C4-2B (cell line): ENCODE data around the gene APOL3.
"Not testable (repeated sequence)": the region's sequence is repeated elsewhere in the genome, so short reads cannot be mapped to it uniquely, and the experiment has no call there.

Experiments
- H3K27ac ChIP-seq: fragments of 450-650 bp; 2 replicates; pipeline ENCODE4 v1.5.1; 2017
- ZFX ChIP-seq: fragments of 450-650 bp; IDR thresholded peaks from 2 replicates; pipeline ENCODE4 v1.6.1; 2017
- TF ChIP-seq, protein P1 (sequence below): fragments of 450-650 bp; conservative IDR thresholded peaks from 2 replicates; pipeline ENCODE4 v1.5.1; 2017; ENCODE audit warnings: mild to moderate bottlenecking

The APOL3 gene

DNA sequence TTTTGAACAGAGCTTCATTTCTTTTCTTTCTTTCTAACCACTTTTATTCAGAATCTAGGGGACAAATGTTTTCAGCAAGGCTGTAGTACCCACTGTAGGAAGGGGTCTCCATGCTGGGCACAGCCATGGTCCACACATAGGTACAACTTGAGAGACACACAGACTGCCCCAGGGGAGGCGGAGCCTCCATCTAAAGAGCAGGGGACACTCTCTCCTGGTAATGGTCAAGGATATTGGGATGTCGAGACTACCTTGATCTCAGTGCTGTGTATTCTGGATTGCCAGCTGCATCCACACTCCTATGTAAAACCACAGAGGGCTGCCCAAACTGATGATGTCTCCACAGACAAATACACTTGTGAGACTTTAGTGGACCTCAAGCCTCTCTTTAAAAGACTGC is 2.9 kb upstream of the APOL3 start:
- TF ChIP-seq, protein P1, sequence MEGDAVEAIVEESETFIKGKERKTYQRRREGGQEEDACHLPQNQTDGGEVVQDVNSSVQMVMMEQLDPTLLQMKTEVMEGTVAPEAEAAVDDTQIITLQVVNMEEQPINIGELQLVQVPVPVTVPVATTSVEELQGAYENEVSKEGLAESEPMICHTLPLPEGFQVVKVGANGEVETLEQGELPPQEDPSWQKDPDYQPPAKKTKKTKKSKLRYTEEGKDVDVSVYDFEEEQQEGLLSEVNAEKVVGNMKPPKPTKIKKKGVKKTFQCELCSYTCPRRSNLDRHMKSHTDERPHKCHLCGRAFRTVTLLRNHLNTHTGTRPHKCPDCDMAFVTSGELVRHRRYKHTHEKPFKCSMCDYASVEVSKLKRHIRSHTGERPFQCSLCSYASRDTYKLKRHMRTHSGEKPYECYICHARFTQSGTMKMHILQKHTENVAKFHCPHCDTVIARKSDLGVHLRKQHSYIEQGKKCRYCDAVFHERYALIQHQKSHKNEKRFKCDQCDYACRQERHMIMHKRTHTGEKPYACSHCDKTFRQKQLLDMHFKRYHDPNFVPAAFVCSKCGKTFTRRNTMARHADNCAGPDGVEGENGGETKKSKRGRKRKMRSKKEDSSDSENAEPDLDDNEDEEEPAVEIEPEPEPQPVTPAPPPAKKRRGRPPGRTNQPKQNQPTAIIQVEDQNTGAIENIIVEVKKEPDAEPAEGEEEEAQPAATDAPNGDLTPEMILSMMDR, result no peak
- no peak for TF ChIP-seq ZFX
- no peak overlapping the region for H3K27ac ChIP-seq

DNA sequence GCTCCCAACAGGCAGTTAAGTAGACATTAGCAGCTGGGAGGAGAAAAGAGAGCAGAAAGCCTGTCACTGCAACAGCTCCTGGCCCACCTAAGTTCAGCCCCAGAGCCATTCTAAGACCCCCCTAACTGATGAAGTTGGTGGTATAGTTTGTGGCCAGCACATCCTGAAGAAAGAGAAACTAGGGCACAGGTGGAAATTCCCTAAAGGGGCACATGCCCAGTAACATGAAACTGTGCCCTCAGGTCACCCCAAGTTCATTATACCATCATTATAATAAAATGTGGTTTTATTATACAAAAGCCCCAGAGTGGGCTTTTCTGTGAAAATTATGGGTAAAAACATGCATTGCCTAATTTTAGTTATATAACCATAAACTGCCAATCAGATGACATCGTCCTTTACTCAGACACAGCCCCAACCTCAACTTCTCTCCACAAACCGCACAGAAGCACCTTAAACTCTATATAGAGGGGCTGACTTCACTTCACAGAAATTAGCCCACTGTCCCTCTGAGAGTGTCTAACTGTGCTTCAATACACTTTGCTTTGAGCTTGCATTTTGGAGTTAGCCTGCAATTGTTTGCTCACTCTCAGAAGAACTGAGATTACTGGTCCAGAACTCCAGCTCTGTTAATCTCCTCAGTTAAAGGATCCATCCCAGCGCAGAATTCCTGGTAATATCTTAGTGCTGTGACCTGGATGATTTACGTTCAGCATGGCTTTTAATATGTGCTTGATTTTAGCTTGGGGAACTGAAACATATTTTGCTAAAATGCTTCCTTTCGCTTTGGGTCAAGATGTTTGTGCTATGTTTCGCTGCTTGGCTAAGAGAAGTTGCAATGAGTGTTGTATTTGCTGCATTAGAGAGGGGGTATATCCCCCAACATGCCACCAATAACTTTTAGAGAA is 1.8 kb upstream of the APOL3 start:
- TF ChIP-seq ZFX, result no peak
- TF ChIP-seq, protein P1, result no peak
- H3K27ac ChIP-seq, result no peak overlapping the region

DNA sequence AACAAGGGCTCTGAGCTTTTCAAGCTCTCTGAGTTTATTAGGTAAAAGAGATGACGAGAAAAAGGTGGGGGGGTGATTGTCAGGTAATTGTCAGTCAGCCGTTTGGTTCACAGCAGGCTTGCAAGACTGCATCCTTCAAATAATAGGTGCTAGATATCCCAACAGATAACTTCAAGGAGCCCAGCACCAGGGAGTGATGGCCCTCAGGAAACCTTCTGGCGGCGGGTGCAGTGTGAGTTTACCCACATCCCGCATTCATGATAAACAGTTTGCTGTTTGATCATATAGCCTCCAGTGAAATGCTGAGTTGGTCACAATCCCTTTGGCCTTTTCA is 1.2 kb upstream of the APOL3 start:
- not testable (repeated sequence) for H3K27ac ChIP-seq

DNA sequence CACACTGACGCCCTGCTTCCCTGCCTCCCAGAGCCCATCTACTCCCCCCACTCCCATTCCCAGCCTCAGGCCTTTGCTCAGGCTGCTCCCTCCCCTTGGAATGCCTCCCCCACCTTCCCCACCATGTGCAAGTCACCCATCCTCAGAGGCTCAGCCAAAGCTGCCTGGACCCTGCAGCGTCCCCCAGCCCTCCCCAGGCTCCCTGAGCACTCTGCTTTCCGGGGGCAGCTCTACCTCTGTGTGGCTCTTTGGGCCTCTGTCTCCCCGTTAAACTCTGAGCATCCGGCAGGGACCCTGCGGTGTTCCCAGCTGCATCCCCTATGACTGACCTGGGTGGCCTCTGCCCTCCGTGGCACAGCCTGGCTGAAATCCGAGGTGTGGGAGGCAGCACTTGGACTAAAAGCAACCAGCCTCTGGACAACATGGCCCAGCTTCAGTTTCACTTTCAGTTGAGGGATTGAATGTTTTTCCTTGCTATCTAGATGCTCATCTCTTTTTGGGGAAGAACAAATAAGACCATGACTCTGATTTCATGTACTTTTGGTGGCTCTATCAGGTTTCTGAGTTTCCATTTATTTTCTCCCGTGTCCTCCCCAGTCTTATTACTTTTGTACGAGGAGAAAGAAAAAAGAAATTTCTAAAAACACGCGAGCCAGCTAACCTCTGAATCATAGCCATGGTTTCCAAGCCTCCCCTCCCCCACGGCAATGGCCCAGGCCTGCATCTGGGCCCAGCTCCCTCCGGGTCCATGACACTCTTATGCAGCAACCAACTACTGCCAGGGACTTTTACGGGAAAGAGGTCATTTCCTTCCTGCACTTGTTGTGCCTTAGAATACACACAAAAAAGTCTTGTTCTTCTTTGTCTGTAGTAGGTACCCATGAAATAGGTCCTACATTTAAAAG is 3.8 kb downstream of the APOL3 start:
- no peak overlapping the region; the same call in 1 of the 2 replicates for H3K27ac ChIP-seq
- TF ChIP-seq, protein P1, result no peak
- TF ChIP-seq ZFX, result no peak

DNA sequence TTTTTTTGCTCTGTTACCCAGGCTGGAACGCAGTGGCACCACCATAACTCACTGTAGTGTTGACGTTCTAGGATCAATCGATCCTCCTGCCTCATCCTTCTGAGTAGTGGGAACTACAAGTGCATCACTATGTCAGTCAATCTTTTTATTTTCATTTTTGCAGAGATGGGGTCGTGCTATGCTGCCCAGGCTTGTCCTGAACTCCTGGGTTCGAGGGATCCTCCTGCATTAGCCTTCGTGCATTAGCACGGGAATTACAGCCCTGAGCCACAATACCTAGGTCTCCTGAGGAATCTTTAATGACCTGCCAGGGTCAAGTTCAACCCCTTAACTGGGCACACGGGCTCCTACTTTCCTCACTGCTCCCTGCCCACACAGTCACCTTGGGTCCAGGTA is 4.4 kb downstream of the APOL3 start:
- TF ChIP-seq, protein P1, result no peak
- no peak for TF ChIP-seq ZFX
- no peak overlapping the region; the same call in 1 of the 2 replicates for H3K27ac ChIP-seq

DNA sequence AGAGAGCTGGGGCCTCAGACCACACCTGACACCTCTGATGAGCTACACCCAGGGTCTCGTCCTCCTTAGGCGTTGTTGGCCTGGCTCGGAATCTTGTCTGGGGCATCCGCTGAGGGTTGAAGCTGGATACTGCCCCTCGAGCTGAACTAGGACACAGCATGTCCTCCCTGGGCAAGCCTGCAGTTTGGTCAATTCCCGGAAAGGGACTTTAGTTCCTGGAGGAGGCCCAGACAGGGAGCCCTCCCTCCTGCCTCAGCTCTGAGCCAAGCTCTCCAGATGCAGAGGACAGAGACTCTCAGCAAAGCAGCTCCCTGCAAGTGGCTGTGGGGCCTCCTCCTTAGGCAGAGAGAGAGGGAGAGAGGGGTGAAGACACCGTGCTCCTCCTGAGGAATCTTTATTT is 4.9 kb downstream of the APOL3 start:
- no peak for TF ChIP-seq ZFX
- TF ChIP-seq, protein P1, result no peak
- H3K27ac ChIP-seq, result no peak overlapping the region

DNA sequence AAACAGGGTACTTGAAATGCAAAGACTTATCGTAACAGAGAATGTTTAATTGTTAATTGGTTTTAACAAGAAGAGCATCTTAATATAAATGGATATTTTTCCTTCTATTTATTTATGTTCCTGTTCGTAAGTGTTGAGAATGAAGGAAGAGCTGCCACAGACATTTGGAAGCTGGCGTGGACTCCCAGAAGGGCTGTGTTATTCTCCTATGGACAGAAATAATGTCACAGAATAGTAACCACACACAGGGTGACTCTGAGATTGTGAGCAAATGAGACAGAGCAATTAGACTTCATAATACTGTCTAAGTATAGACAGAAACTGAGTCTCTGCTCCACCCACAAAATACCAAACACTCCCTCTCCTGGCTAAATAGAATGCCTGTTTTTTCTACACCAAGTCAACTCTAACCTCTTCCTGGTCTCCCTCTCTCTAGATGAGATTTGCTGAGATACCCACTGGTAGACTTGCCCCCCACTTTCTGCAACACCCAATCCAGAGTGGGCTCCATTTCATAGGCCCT is 6.1 kb downstream of the APOL3 start:
- TF ChIP-seq, protein P1, result no peak
- TF ChIP-seq ZFX, result no peak
- no peak overlapping the region for H3K27ac ChIP-seq
